H1 (cell line): ENCODE data around the gene PPFIA2. TPM values are rescaled to one million over a fixed set of nuclear protein-coding genes. Genes with fewer than 3 reads are reported as not detected.

Experiments used
- CTCF ChIA-PET: fragments of 300-600 bp; sonication (Branson Sonifier 250); formaldehyde crosslinking; loops from one replicate; lab custom pipeline; 2021; ENCODE audit not compliant: partially characterized antibody; lab: Charles Lee
- POLR2A ChIA-PET: fragments of 300-600 bp; sonication (Branson Sonifier 250); formaldehyde crosslinking; loops from one replicate; lab custom pipeline; 2021; ENCODE audit warnings: inconsistent platforms; ENCODE audit not compliant: partially characterized antibody; lab: Charles Lee
- DNase-seq, 2 experiments: peaks; one replicate each; pipeline versions ENCODE4 v3.0.0 to v3.0.0-alpha.2; 2010 to 2022; ENCODE audit warnings: low spot score in 2 of 2, low read depth in 1 of 2, mixed read lengths in 1 of 2
- FAIRE-seq: peaks from 2 replicates; lab custom pipeline; 2011; peaks lifted over from hg19 to GRCh38; lab: Jason Lieb, UNC
- H2AFZ ChIP-seq: 2 replicates; pipeline ENCODE4 v1.8.1; 2012; ENCODE audit warnings: low read length, inconsistent platforms
- H2AK5ac ChIP-seq: 2 replicates; pipeline ENCODE4 v1.6.1; 2013; ENCODE audit warnings: low read depth, low read length
- H2BK120ac ChIP-seq: replicated peaks from 2 replicates; pipeline ENCODE3; 2013; ENCODE audit warnings: low read depth, low read length, inconsistent platforms
- H2BK12ac ChIP-seq: 2 replicates; pipeline ENCODE4 v1.6.1; 2013; ENCODE audit warnings: low read depth, low read length
- H2BK15ac ChIP-seq: 2 replicates; pipeline ENCODE4 v1.6.1; 2013; ENCODE audit warnings: low read length
- H2BK20ac ChIP-seq: 2 replicates; pipeline ENCODE4 v1.6.1; 2013; ENCODE audit warnings: low read length
- H2BK5ac ChIP-seq: 2 replicates; pipeline ENCODE4 v1.6.1; 2013; ENCODE audit warnings: low read depth, low read length
- H3K14ac ChIP-seq: 2 replicates; pipeline ENCODE4 v1.6.1; 2013; ENCODE audit warnings: inconsistent platforms; ENCODE audit not compliant: insufficient read length
- H3K18ac ChIP-seq: 2 replicates; pipeline ENCODE4 v1.6.1; 2013; ENCODE audit warnings: low read length; ENCODE audit errors: extremely low read depth
- H3K23ac ChIP-seq: 2 replicates; pipeline ENCODE4 v1.6.1; 2013; ENCODE audit warnings: inconsistent platforms; ENCODE audit not compliant: insufficient read length
- H3K23me2 ChIP-seq: 2 replicates; pipeline ENCODE4 v1.6.1; 2013; ENCODE audit warnings: low read depth, low read length
- H3K27ac ChIP-seq: 2 replicates; pipeline ENCODE4 v1.6.1; 2011; ENCODE audit warnings: low read depth, low read length, inconsistent platforms
- H3K27me3 ChIP-seq, 4 experiments: replicated peaks in 1 of 4; 1 replicate in 1 of 4; 2 replicates in 3 of 4; pipeline versions ENCODE4 v1.6.1 to v1.8.1; 2011 to 2013; ENCODE audit warnings: low read length in 3 of 4, mild to moderate bottlenecking in 3 of 4, inconsistent platforms in 2 of 4, mixed read lengths in 2 of 4, moderate library complexity in 1 of 4; ENCODE audit not compliant: control insufficient read depth in 3 of 4, insufficient read depth in 3 of 4; ENCODE audit errors: extremely low read depth in 1 of 4
- H3K36me3 ChIP-seq, 4 experiments: 2 replicates each; pipeline versions ENCODE4 v1.6.1 to v1.8.1; 2011 to 2013; ENCODE audit warnings: mild to moderate bottlenecking in 4 of 4, low read length in 3 of 4, moderate library complexity in 2 of 4, control low read depth in 1 of 4, inconsistent platforms in 1 of 4; ENCODE audit not compliant: insufficient read depth in 4 of 4, control insufficient read depth in 2 of 4
- H3K4ac ChIP-seq: replicated peaks from 2 replicates; pipeline ENCODE3; 2013; ENCODE audit warnings: low read length, low read depth, mixed read lengths, inconsistent platforms; ENCODE audit not compliant: insufficient read length
- H3K4me1 ChIP-seq, 4 experiments: replicated peaks in 1 of 4; 1 replicate in 1 of 4; 2 replicates in 3 of 4; pipeline versions ENCODE4 v1.6.1 to v1.8.1; 2011 to 2013; ENCODE audit warnings: low read length in 3 of 4, inconsistent platforms in 2 of 4, mixed read lengths in 1 of 4; ENCODE audit not compliant: insufficient read depth in 4 of 4, control insufficient read depth in 3 of 4
- H3K4me2 ChIP-seq, 2 experiments: 2 replicates each; pipeline versions ENCODE4 v1.6.1 to v1.8.1; 2011 to 2013; ENCODE audit warnings: low read depth in 2 of 2, low read length in 2 of 2, control low read depth in 1 of 2, inconsistent platforms in 1 of 2, mild to moderate bottlenecking in 1 of 2; ENCODE audit not compliant: insufficient read depth in 1 of 2
- H3K4me3 ChIP-seq, 4 experiments: fragments of 200-600, 300-600 bp in 1 of 4; sonication (generic), shearing (Covaris generic), sonication (Bioruptor Twin) in 1 of 4; 2 replicates each; pipeline versions ENCODE4 v1.5.1 to v1.8.1; 2011 to 2016; ENCODE audit warnings: low read length in 4 of 4, low read depth in 3 of 4, control low read depth in 2 of 4, inconsistent platforms in 2 of 4, mild to moderate bottlenecking in 2 of 4, mixed read lengths in 1 of 4, moderate library complexity in 1 of 4; ENCODE audit not compliant: insufficient read depth in 2 of 4; ENCODE audit errors: extremely low read depth in 1 of 4
- H3K56ac ChIP-seq: replicated peaks from 2 replicates; pipeline ENCODE3; 2013; ENCODE audit warnings: low read depth, mild to moderate bottlenecking, mixed read lengths, low read length, inconsistent platforms; ENCODE audit not compliant: insufficient read length
- H3K79me1 ChIP-seq: 2 replicates; pipeline ENCODE4 v1.6.1; 2013; ENCODE audit warnings: low read depth, low read length, control low read depth
- H3K79me2 ChIP-seq, 2 experiments: 2 replicates each; pipeline versions ENCODE4 v1.6.1 to v1.8.1; 2012 to 2013; ENCODE audit warnings: low read length in 2 of 2, mild to moderate bottlenecking in 2 of 2, inconsistent platforms in 1 of 2; ENCODE audit not compliant: insufficient read depth in 2 of 2, control insufficient read depth in 1 of 2
- H3K9ac ChIP-seq, 4 experiments: replicated peaks in 1 of 4; 1 replicate in 1 of 4; 2 replicates in 3 of 4; pipeline versions ENCODE4 v1.6.1 to v1.8.1; 2011 to 2013; ENCODE audit warnings: low read depth in 3 of 4, low read length in 3 of 4, control low read depth in 2 of 4, mild to moderate bottlenecking in 2 of 4, moderate library complexity in 2 of 4, inconsistent platforms in 1 of 4; ENCODE audit errors: extremely low read depth in 1 of 4
- H3K9me3 ChIP-seq, 2 experiments: 2 replicates each; pipeline versions ENCODE4 v1.6.1 to v1.8.1; 2012 to 2013; ENCODE audit warnings: mild to moderate bottlenecking in 2 of 2, moderate library complexity in 2 of 2, control low read depth in 1 of 2, inconsistent platforms in 1 of 2, low read depth in 1 of 2, low read length in 1 of 2, mixed read lengths in 1 of 2; ENCODE audit not compliant: insufficient read depth in 2 of 2
- H4K20me1 ChIP-seq, 2 experiments: replicated peaks in 1 of 2; 2 replicates each; pipeline versions ENCODE3 to v1.8.1; 2011 to 2013; ENCODE audit warnings: inconsistent platforms in 2 of 2, low read length in 2 of 2, mild to moderate bottlenecking in 1 of 2; ENCODE audit not compliant: insufficient read depth in 2 of 2, control insufficient read depth in 1 of 2
- H4K5ac ChIP-seq: 2 replicates; pipeline ENCODE4 v1.6.1; 2013; ENCODE audit warnings: low read length, low read depth, mixed read lengths, inconsistent platforms; ENCODE audit not compliant: insufficient read length
- H4K8ac ChIP-seq: 2 replicates; pipeline ENCODE4 v1.8.0; 2013; ENCODE audit warnings: mild to moderate bottlenecking, moderate library complexity, low read length, inconsistent platforms; ENCODE audit not compliant: insufficient read depth; ENCODE audit errors: extremely low read depth
- H4K91ac ChIP-seq: replicated peaks from 2 replicates; pipeline ENCODE3; 2013; ENCODE audit warnings: low read length, mixed read lengths, inconsistent platforms; ENCODE audit not compliant: insufficient read length
- ASH2L ChIP-seq: fragments of 200-600, 300-600 bp; sonication (generic); IDR thresholded peaks from one replicate; pipeline ENCODE4 v1.7.1; 2017; ENCODE audit warnings: low read length
- EP300 ChIP-seq, 2 experiments: IDR thresholded peaks; 1 replicate in 1 of 2; 2 replicates in 1 of 2; pipeline ENCODE4 v1.6.1; 2011 to 2012; ENCODE audit warnings: low read depth in 2 of 2, low read length in 2 of 2, mild to moderate bottlenecking in 2 of 2, borderline replicate concordance in 1 of 2, inconsistent platforms in 1 of 2, moderate library complexity in 1 of 2
- EZH2 ChIP-seq: fragments of 200-600 bp; sonication (generic); IDR thresholded peaks from 2 replicates; pipeline ENCODE4 v1.7.1; 2012; ENCODE audit warnings: low read depth, mild to moderate bottlenecking, moderate library complexity, low read length, inconsistent platforms; ENCODE audit not compliant: severe bottlenecking
- GTF2F1 ChIP-seq: IDR thresholded peaks from 2 replicates; pipeline ENCODE4 v1.6.1; 2012; ENCODE audit warnings: low read depth, low read length, improper control_type of control experiment, borderline replicate concordance
- HDAC6 ChIP-seq: IDR thresholded peaks from one replicate; pipeline ENCODE4 v1.7.1; 2012; ENCODE audit warnings: low read depth, mild to moderate bottlenecking, inconsistent platforms, low read length, moderate library complexity
- JUND ChIP-seq: IDR thresholded peaks from 2 replicates; pipeline ENCODE4 v1.6.1; 2011; ENCODE audit warnings: mild to moderate bottlenecking, improper control_type of control experiment, low read length
- MAFK ChIP-seq: IDR thresholded peaks from 2 replicates; pipeline ENCODE4 v1.6.1; 2012; ENCODE audit warnings: low read depth, mild to moderate bottlenecking, improper control_type of control experiment, low read length
- POLR2A ChIP-seq, 2 experiments: IDR thresholded peaks; 1 replicate in 1 of 2; 2 replicates in 1 of 2; pipeline ENCODE4 v1.6.1; 2011; ENCODE audit warnings: low read depth in 2 of 2, low read length in 2 of 2, mild to moderate bottlenecking in 2 of 2; ENCODE audit errors: control extremely low read depth in 1 of 2
- RBBP5 ChIP-seq: IDR thresholded peaks from 2 replicates; pipeline ENCODE4 v1.7.1; 2012; ENCODE audit warnings: low read depth, mild to moderate bottlenecking, inconsistent platforms, low read length, moderate library complexity, borderline replicate concordance
- SP4 ChIP-seq: IDR thresholded peaks from 2 replicates; pipeline ENCODE4 v1.6.1; 2012; ENCODE audit warnings: low read length, inconsistent platforms
- WGBS, 2 experiments: shearing (Covaris generic) in 1 of 2; methylation state at CpG; one replicate each; pipeline versions ENCODE4 v1.1.6 to v1.1.7; 2013 to 2015; ENCODE audit warnings: low lambda C conversion rate in 2 of 2, mixed read lengths in 2 of 2, inconsistent platforms in 1 of 2, low coverage in 1 of 2, missing lambda C conversion rate in 1 of 2; ENCODE audit not compliant: insufficient replicate concordance in 2 of 2, insufficient coverage in 1 of 2, insufficient read length in 1 of 2; ENCODE audit errors: extremely low coverage in 1 of 2, missing lambda C conversion rate in 1 of 2; 5-methylcytosine and 5-hydroxymethylcytosine counted together
- polyA plus RNA-seq, 7 experiments: library from polyadenylated mRNA; depleted of rRNA in 3 of 7; stranded (reverse) in 5 of 7; unstranded in 2 of 7; fragments of >200 nt in 5 of 7; fragments of 200-250 nt in 2 of 7; gene quantifications; 1 replicate in 5 of 7; 2 replicates in 1 of 7; 4 replicates in 1 of 7; pipeline versions ENCODE4 v1.2.1 to v1.2.3, GENCODE V29; 2011 to 2013; ENCODE audit warnings: missing spikeins in 2 of 7, mixed read lengths in 2 of 7
- total RNA-seq: library from RNA; stranded (reverse); fragmentation: NEBNext Ultra II Directional; extraction: Animal tissue kit (Norgen Biotek cat#: 25700); gene quantifications from 2 replicates; pipeline ENCODE4 v1.2.1, GENCODE V29; 2021
- TF ChIP-seq, protein P1 (sequence below), 3 experiments: IDR thresholded peaks; 1 replicate in 2 of 3; 2 replicates in 1 of 3; pipeline versions ENCODE4 v1.5.1 to v1.6.1; 2011; ENCODE audit warnings: low read length in 3 of 3, mild to moderate bottlenecking in 3 of 3, inconsistent platforms in 2 of 3, low read depth in 1 of 3, moderate library complexity in 1 of 3; ENCODE audit not compliant: insufficient read depth in 1 of 3; ENCODE audit errors: control extremely low read depth in 1 of 3
- TF ChIP-seq, protein P2 (sequence below): IDR thresholded peaks from 2 replicates; pipeline ENCODE4 v1.6.1; 2011; ENCODE audit warnings: low read depth, mild to moderate bottlenecking, low read length; ENCODE audit not compliant: insufficient read depth

Gene PPFIA2
- total and polyA plus RNA-seq, 2 of the 8 experiments (the other 6 are each of a cell fraction or from before 2014, with no cell fraction given): 1.2 to 1.8 TPM

DNA sequence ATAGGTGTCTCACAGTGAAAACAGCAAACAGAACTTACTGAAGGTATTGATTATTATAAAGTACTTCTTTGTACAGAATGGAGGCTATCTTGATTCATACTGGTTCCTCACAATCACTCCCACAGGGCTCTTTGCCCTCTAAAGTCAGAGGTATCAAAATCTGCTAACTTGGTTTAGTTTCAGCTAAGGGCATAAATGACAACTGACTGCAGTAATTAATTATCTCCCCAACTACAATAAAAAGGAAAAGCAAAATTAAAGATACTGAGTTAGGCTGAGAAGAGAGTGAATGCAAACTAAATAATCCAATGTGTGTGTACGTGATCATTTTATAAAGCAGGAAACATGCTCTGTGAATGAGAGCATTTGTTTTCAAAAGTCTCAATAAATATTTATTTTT, 342.6 kb downstream of the PPFIA2 start:
- Histone ChIP-seq H2BK20ac (no peak overlapping the region), H3K56ac (no peak overlapping the region), H2BK15ac (no peak overlapping the region), H4K5ac (no peak overlapping the region), H3K9ac (no peak overlapping the region), H3K23me2 (no peaks in the 10 kb centered on the region), H3K4me3 (no peak overlapping the region), H3K27me3 (no peaks in the 10 kb centered on the region), H3K79me2 (no peaks in the 10 kb centered on the region), H2BK120ac (no peak overlapping the region), H3K4me1 (no peaks in the 10 kb centered on the region), H2BK5ac (no peak overlapping the region), H3K23ac (no peak overlapping the region), H3K9me3 (no peaks in the 10 kb centered on the region), H4K20me1 (no peaks in the 10 kb centered on the region), H3K18ac (no peak overlapping the region), H3K4ac (no peak overlapping the region), H4K8ac (no peak overlapping the region), H4K91ac (no peak overlapping the region), H2AK5ac (no peak overlapping the region), H2BK12ac (no peak overlapping the region), H3K14ac (no peak overlapping the region), H3K79me1 (no peaks in the 10 kb centered on the region), H3K4me2 (no peak overlapping the region), H2AFZ (no peak overlapping the region), H3K36me3 (no peaks in the 10 kb centered on the region), H3K27ac (no peak overlapping the region)
- ChIA-PET POLR2A (no interaction called here), CTCF (no interaction called here)
- no peak for DNase-seq
- 94% methylated on average over 1 of the region's 1 CpG; no CpG with 5 or more reads in 1 of the 2 experiments for WGBS, 2 experiments
- no peak for FAIRE-seq
- TF ChIP-seq RBBP5 (no peak), POLR2A (IDR thresholded peaks at IDR 0.05; ENCODE audit: control extremely low read depth in 1 of 2, low read depth in 2 of 2, low read length in 2 of 2) (no peak), EP300 (IDR thresholded peaks at IDR 0.05; ENCODE audit: borderline replicate concordance in 1 of 2, low read depth in 2 of 2, low read length in 2 of 2) (no peak), EZH2 (no peak), GTF2F1 (no peak), MAFK (no peak), SP4 (no peak), JUND (no peak), ASH2L (no peak), HDAC6 (no peak)
- TF ChIP-seq, protein P1, sequence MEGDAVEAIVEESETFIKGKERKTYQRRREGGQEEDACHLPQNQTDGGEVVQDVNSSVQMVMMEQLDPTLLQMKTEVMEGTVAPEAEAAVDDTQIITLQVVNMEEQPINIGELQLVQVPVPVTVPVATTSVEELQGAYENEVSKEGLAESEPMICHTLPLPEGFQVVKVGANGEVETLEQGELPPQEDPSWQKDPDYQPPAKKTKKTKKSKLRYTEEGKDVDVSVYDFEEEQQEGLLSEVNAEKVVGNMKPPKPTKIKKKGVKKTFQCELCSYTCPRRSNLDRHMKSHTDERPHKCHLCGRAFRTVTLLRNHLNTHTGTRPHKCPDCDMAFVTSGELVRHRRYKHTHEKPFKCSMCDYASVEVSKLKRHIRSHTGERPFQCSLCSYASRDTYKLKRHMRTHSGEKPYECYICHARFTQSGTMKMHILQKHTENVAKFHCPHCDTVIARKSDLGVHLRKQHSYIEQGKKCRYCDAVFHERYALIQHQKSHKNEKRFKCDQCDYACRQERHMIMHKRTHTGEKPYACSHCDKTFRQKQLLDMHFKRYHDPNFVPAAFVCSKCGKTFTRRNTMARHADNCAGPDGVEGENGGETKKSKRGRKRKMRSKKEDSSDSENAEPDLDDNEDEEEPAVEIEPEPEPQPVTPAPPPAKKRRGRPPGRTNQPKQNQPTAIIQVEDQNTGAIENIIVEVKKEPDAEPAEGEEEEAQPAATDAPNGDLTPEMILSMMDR (IDR thresholded peaks at IDR 0.05; ENCODE audit: control extremely low read depth in 1 of 3, insufficient read depth in 1 of 3, low read depth in 1 of 3, low read length in 3 of 3): no peak
- TF ChIP-seq, protein P2, sequence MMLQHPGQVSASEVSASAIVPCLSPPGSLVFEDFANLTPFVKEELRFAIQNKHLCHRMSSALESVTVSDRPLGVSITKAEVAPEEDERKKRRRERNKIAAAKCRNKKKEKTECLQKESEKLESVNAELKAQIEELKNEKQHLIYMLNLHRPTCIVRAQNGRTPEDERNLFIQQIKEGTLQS: no peak
